ENCODE data around the gene FANCG. TPM values are rescaled to one million over a fixed set of nuclear protein-coding genes. Genes with fewer than 3 reads are reported as not detected.

The FANCG gene
- total and polyA plus RNA-seq, 2 of the 8 experiments (the other 6 are each of a cell fraction or from before 2014, with no cell fraction given), result 66.6 to 87.1 TPM

DNA sequence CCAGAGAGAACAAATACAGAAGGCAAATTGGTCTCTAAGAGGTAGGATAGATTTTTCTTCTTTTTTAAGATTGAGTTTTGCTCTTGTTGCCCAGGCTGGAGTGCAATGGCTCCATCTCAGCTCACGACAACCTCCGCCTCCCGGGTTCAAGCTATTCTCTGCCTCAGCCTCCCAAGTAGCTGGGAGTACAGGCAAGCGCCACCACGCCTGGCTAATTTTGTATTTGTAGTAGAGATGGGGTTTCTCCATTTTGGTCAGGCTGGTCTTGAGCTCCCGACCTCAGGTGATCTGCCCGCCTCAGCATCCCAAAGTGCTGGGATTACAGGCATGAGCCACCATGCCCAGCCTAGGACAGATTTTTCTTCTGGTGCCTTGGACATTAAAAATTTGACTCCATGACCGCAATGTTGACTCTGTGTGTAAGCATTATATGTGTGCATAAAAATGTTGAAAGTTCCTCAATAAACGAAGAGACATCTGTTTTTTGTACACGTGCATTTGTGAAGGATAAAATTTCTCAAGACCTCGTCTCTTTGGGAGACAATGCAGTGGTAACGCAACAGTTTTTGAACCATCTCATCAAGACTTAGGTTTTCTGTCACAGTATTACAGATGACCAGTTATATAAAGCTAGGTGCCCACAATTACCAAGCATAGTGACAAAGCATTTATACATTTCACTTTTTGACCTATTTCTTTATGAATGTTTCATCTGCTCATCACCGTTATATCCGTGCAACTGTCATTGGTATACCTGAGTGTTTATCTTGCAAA is 24.7 kb downstream of the FANCG start (continued):
- TF ChIP-seq HDAC2 (IDR thresholded peaks at IDR 0.05; ENCODE audit: borderline replicate concordance in 1 of 2, low read depth in 2 of 2, low read length in 2 of 2), result no peak
- no peak for TF ChIP-seq CREB1 (IDR thresholded peaks at IDR 0.05)
- no peak for TF ChIP-seq BCL11A (IDR thresholded peaks at IDR 0.05; ENCODE audit: low read depth in 2 of 2, low read length in 2 of 2)
- no peak for TF ChIP-seq ASH2L (IDR thresholded peaks at IDR 0.05; ENCODE audit: low read length)
- TF ChIP-seq TAF1 (IDR thresholded peaks at IDR 0.05; ENCODE audit: low read depth, low read length), result no peak

Data from H1 (cell line).